ENCODE measurements around the gene LEMD3.
A peak's percentile ranks its signal among the peaks of the same experiment; 100 is the strongest.

Gene LEMD3

DNA sequence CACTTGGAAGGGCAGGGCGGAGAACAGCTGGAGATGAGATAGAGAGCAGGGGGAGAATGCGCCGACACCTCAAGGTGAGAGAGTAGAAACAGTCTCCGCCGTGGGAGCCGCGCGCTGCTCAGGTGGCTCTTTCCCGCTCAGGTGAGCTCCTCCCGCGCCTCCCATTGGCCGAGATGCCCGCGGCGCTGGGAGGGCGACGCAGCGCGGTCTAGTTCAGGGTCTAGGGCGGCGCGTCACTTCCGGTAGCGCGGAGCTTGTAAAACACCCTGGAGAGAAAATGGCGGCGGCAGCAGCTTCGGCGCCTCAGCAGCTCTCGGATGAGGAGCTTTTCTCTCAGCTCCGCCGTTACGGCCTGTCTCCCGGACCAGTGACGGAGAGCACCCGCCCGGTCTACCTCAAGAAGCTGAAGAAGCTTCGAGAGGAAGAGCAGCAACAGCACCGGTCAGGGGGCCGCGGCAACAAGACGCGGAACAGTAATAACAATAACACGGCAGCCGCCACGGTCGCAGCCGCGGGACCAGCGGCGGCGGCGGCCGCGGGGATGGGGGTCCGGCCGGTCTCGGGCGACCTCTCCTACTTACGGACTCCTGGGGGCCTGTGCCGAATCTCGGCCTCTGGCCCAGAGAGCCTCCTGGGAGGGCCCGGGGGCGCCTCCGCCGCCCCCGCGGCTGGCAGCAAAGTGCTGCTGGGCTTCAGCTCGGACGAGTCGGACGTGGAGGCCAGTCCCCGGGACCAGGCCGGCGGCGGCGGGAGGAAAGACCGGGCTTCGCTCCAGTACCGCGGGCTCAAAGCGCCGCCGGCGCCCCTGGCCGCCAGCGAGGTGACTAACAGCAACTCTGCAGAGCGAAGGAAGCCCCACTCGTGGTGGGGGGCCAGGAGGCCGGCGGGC lies at the start of gene LEMD3:
LEMD3 (plus strand) TSS at position 264 of the 889 bp plus-strand sequence; CDS start at position 278, 14 bp downstream.
- DNase-seq: peak; percentile 78 to 91 (median 80)

DNA sequence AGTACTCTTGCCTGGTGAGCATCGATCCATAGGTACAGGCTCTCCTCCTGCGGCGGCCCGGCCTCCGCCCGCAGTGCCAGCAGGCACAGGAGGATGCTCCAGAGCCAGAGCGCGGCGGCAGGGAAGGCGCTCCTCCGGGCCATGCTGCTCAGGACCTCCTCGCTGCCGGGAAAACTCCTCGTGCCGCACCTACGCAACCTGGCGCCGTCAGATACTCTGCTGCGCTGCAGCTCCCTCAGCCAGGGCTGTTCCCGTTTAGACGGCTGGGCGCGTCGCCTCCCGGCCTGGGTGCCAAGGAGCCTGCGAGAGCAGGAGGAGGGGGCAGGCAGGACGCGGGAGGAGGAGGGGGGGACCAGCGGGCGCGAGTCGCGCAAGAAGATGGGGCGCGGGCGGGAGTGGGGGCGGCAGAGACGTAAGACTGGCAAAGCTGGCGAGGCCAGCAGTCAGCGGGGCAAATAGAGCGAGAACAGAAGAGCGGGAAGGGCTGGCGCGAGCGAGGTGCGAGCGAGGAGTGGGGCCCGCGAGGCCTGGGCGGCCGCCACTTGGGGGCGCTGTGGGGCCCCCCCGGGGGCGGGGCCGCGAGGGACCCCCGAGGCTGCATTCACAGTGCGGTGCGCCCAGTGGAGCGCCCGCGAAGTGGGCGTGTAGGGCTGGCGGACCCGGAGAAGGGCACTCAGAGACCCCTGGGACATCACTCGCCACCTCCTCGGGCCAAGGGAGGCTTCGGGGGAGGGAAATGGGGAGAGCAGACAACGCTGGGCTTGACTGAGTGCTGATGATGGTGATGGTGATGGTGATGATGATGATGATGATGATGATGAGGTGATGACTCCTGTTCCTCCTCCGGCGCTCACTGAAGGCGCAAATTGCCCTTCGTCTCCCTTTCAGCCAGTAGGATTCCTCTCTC lies 48.1 kb upstream of the LEMD3 start, which contains the start of gene WIF1:
WIF1 (minus strand) TSS at position 257 of the 907 bp plus-strand sequence; CDS start at position 143, 114 bp downstream.
- DNase-seq: no peak

DNA sequence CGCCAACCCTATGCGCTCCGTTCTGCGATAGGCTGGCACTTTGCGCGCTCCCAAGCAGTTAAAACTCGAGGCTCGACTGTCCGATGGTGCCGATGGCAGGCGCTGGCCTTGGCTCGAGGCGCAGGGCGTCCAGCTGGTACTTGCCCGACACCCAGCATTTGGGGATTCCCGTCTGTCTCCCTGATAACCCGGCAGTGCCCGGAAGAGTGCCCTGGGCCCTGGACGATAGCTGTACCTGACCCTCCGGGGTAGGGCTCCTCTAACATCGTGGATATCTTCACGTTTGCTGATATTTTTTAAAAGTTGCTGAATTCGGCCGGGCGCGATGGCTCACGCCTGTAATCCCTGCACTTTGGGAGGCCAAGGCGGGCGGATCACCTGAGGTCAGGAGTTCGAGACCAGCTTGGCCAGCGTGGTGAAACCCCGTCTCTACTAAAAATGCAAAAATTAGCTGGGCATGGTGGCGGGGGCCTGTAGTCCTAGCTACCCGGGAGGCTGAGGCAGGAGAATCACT lies 47.4 kb upstream of the LEMD3 start:
- DNase-seq: no peak

DNA sequence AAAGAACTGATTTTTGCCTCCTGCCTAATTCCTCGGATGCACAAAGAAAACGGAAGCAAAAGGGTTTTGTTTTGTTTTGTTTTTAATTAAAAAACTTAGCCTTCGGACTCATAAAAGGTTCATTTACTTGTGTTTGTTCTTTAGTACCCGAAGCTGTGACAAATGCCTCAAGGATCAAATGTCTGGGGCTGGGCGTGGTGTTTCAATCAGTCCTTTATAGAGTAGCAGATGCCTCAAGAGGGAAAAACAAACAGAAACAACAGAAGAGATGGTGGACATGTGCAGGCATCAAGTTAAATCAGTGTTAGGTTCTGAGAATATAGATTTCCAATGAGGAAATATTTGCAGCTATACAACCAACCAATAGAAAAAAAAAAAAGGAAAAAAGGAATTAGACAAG lies 46.7 kb upstream of the LEMD3 start:
- no peak for DNase-seq

DNA sequence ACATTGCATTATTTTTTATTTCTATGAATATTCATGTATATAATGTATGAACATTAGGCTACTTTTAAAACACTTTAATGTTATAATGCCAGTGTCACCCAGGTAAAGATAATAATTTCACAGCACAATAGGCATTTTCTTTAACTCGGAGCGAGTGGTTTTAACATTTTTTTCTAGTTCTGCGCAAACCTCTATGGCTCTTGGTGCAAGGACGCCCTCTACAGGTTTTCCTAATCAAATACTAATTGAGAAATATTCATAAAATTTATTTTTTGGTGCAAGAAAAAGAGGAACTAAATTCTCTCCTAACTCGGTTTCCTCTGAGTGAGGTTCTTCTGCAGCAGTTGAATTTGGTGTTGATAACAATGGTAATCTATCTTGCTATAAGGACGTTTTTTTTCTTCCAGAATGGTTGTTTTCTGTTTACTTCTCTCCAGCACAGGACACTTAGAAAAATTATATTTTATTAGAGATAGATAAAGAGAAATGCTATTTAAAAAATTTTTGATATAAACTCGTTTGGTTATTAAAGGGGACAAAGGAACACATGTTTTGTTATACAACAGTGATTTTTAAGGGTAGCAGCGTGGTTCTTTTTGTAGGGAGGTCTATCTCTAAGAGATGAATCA lies 45.8 kb upstream of the LEMD3 start:
- DNase-seq: no peak

DNA sequence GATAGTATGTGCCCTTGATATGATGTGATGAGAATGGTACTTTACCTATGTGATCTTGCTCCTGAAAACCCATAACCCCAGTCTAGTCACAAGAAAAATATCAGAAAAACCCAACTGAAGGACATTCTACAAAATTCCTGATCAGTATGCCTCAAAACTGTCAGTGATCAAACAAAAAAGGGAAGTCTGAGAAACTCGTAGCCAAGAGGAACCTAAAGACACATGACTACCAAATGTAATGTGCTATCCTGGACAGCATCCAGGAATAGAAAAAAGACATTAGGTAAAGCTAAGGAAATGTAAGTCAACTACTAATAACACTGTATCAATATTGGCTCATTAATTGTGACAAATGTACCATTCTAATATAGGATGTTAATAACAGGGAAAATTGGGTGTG lies 44.1 kb upstream of the LEMD3 start:
- no peak for DNase-seq

DNA sequence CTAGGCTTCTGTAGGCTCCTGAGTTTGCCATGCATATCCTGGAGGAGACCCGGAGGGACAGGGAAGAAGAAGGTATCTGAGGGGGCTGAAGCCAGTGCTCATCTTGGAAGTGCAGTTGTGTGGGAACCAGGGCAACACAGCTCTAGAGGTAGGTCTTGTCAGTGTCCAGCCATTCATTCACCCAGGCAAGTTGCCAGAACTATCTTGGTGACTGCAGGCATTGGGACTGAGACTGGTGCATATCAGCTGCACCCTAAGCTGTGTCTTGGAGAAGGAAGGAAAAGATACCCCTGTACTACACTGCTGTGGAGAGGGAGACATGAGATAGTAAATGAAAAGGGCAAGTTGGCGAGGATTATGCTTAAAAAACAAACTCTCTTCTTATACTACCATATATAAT lies 43.4 kb upstream of the LEMD3 start:
- DNase-seq: no peak

DNA sequence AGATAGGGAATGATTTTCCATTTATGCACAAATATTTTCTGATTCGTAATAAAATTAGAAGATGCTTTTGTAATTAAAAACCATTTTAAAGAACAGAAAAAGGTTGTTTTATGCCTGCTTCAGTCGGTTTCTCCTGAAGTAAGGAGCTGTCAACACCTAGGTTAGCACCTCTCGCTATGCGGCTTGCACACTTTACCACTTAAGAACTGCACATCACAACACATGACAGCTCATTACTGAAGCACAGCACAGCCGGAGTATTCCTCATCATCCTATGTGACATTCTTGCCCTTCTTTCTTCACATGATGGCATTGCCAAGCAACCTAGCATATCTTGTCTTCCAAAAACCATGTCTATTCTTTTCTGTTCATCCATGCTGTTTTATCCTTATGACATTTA lies 42.9 kb upstream of the LEMD3 start:
- DNase-seq: no peak

DNA sequence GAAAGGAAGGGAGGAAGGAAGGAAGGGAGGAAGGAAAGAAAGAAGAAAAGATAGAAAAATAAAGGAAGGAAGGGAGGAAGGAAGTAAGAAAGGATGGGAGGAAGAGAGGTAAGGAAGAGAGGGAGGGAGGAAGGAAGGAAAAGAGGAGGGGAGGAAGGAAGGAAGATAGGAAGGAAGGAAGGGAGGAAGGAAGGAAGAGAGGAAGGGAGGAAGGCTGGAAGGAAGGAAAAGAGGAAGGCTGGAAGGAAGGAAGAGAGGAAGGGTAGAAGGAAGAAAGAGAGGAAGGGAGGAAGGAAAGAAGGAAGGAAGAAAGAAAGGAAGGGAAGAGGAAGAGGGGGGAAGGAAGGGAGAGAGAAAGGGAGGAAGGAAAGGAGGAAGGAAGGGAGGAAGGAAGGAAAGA lies 35.5 kb upstream of the LEMD3 start:
- DNase-seq: no peak

DNA sequence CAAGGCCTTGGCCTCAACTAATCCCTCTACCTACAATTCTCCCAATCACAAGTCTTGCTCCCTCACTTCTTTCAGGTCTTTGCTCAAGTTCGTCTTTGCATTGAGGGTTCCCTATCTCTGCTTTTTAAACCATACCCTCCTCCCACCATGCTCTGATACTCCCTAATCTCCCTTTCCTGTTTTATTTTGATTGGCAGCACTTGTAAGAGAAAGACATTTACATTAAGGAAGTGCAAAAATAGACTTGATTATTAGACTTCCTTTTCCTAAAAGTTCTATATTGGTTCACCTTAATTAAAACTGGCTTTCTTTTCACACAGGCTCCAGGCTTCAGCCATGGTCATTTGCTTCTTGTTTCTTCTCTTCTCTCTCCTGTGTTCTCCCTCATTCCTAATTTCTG lies 30.0 kb upstream of the LEMD3 start:
- no peak for DNase-seq

DNA sequence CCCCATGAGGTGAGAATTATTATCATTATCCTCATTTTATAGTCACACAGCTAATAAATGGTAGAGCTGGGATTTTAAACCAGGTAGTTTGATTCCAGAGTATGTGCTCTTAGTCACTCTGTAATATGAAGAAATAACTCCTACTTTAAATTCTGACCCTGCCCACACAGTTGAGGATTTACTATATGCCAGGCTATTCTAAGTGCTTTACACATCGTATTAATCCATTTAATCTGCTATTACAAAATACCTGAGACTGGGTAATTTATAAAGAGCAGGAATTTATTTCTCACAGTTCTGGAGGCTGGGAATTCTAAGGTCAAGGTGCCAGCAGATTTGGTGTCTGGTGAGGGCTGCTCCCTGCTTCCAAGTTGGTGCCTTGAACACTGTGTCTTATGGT lies 28.6 kb upstream of the LEMD3 start:
- DNase-seq: no peak

DNA sequence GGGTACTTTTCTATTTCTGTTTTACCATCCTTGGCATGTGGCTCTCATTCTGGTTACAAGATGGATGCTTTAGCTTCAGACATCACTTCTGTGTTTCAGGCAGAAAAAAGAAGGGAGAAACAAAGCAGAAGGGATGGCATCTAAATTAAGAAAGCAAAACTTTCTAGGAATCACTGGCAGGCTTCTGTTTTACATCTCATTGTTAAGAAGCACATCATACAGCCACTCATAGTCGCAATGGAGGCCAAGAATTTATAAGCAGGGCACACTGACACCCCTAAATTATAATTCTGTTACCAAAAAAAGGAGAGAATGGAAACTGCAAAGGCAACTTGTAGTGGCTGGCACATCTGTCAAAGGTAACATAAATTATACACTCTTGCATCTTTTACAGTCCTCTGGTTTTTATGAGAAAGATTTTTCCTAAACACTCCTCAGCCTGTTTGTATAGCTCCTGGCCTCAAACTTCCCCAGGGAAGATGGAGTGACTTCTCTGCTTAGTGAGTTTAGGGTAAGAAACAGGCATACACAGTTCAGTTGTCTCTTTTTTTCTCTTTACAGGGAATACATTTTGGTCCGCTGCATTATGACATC lies 22.0 kb upstream of the LEMD3 start:
- DNase-seq: no peak

DNA sequence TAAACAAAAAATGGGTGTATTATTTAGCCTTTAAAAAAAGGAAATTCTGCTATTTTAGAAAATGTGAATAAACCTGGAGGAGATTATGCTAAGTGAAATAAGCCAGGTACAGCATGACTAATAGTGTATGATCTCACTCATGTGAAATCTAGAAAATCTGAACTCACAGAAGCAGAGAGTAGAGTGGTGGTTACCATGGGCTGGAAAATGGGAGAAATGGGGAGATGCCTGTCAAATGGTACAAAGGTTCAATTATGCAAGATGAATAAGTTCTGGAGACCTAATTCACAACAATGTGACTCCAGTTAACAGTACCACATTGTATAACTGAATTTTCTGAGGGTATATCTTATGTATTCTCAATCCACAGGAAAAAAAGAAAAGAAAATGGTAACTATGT lies 17.4 kb upstream of the LEMD3 start:
- no peak for DNase-seq

DNA sequence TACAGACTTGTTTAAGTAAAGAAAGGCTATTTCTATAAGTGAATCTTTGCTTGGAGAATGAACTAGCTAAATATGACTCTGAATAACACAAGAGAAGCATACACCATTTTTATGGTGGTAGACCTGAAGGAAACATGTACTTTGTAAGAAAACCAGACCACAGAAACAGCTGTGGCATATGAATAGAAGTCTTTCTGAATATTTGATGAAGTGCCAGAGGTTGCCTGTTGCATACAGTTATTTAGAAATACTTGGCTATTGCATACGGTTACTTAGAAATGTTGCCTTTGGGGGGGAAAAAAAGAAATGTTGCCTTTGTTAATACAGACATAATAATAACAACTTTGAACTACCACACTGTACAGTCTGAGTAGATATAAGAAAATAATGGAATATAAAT lies 16.8 kb upstream of the LEMD3 start:
- no peak for DNase-seq

DNA sequence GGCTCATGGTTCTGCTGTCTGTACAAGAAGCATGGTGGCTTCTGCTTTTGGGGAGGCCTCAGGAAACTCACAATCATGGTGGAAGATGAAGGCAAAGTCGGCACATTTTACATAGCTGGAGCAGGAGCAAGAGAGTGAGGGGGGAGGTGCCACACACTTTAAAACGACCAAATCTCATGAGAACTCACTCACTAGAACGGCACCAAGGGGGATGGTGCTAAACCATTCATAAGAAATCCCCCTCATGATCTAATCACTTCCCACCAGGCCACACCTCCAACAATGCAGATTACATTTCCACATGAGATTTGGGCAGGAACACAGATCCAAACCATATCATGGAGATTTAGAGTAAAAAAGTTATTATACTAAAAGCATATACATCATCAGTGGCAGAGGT lies 13.6 kb upstream of the LEMD3 start:
- DNase-seq: no peak

DNA sequence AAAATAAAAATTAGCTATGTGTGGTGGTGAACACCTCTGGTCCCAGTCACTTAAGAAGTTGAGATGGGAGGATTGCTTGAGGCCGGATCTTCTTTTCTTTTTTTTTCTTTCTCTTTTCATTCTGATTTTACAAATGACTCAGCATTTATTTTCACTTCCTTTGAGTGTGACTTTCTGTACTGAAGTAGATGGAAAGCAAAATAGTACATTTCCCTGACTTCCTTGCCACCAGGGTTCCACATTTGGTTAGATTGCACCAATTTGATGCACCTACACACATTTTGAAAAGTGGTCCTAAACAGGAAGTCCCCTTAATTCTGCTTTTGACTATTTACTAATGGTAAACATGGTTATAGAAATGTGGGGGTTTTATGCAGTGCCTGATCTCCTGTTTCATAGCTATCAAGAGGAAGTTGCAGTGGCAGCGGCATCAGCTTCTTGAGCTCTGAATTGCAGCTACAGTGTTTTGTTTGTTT lies 13.0 kb upstream of the LEMD3 start:
- DNase-seq: no peak

DNA sequence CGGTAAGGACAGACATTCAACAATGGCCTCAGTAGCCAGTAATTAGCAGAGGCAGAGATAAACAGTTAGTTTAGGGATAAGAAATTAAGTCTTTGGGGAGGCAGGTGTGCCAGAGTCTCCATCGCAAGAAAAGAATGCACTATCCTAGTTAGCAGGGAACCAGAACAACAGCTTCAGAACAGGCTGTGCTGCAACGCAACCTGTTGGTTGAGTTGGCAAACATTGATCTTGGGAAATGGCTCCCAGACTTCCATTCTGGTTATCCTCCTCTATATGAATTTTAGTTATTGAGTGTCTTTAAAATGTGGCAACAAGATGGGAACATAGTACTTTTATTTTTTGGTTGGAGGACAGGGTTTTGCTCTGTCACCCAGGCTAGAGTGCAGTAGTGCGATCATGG lies 12.3 kb upstream of the LEMD3 start:
- DNase-seq: no peak

DNA sequence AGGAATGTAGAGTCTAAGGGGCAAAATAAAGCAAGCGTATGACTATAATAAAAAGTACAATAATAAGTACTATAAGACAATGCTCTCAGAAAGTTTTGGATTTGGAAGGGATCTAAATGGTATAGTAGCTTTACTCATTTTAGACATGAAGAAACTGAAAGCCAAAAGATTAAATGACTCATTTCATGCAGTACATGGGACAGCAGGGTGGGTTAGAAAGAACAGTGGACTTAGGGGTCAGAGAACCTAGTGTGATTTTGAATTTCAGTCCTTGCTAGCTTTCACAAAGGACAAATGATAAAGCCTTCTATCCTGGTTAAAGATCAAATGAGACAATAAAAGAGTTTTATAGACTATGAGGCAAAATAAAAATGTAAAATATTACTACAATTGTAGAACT lies 6.8 kb upstream of the LEMD3 start:
- DNase-seq: no peak

DNA sequence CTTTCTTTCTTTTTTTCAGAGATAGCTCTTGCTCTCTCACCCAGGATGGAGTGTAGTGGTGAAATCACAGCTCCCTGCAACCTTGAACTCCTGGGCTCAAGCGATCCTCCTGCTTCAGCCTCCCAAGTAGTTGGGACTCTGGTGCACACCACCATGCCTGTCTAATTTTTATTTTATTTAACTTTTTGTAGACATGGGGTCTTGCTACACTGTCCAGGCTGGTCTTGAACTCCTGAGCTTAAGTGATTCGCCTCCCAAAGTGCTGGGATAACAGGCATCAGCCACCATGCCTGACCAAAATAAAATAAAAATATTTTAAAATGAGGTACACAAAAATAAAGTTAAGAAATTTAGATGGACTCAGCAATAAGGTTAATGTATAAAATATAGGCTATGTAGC lies 5.1 kb upstream of the LEMD3 start:
- no peak for DNase-seq

DNA sequence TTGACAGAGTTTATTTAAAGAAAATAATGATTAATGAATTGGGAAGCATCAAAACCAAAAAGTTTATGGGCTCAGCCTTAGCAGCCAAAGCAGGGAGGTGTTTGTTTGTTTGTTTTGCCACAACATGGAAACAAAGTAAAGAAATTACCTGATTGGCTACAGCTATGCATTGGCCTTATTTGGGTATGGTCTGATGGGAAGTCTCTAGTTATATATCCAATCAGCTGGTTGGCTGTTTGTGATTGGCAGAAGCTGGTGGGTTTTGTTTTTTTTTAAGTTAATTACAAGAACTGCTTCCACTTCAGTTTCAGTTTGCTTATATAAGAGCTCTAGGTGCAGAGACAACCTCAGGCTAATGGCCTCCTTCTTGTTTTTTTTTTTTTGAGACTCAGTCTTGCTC lies 4.6 kb upstream of the LEMD3 start:
- no peak for DNase-seq

DNA sequence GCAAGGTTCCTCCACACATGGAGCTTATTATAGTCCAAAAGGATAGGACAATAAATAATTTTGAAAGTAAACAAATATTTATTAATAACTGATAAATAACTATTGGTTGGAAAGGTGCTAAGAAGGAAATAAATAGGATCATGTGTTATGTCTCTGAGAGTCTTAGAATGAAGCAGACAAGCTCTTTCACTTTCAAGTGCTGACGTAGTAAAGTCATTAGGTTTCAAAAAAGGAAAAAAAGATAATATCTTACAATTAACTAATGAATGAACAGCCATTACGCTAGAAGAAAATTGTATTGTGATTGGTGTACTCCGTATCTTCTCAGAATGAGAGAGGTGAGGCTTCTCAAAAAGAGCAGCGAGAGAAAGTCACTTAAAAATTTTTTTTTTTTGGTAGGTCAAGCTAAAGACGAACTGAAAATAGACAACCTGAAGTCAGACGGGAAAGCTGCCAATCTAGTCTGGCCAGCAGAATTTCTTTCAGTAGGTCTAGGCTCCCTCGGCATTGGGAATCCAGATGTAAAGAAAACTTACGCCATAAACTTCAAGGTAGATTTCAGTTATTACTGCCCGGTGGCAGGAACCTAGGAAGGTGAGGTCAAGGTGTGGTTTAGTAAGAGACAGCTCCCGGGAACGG lies 583 bp upstream of the LEMD3 start:
- no peak for DNase-seq

All from activated naive CD4-positive, alpha-beta T cell (primary cell).